HG02610 (cell line): ENCODE results near the gene SORD.
A peak's percentile ranks its signal among the peaks of the same experiment; 100 is the strongest.

Experiments used
- ATAC-seq: cut with Tn5 transposase; IDR thresholded peaks from one replicate; pipeline ENCODE4 v1.9.1; 2021; ENCODE audit warnings: mild to moderate bottlenecking, moderate library complexity; ENCODE audit not compliant: unreplicated experiment

Gene SORD

GRCh38 chr15:45114751-45115085 is 91.7 kb downstream of the SORD start:
- ATAC-seq, result no peak

GRCh38 chr15:45115312-45115820 is 92.4 kb downstream of the SORD start:
- ATAC-seq, result no peak

GRCh38 chr15:45116006-45116481 is 93.0 kb downstream of the SORD start:
- ATAC-seq, result no peak

- ATAC-seq, result no peak
Observed at GRCh38 chr15:45116482-45117307, 93.7 kb downstream of the SORD start.

GRCh38 chr15:45117308-45118130 is 94.5 kb downstream of the SORD start:
- ATAC-seq, result peak; percentile 3

- ATAC-seq, result peak; percentile 94
Observed at GRCh38 chr15:45118131-45118588, 95.2 kb downstream of the SORD start.

GRCh38 chr15:45118996-45119395 is 96.0 kb downstream of the SORD start:
- ATAC-seq, result no peak

GRCh38 chr15:45120081-45120972 is 97.3 kb downstream of the SORD start:
- no peak for ATAC-seq

- peak; percentile 54 for ATAC-seq
Observed at GRCh38 chr15:45121020-45121419, 98.0 kb downstream of the SORD start.

GRCh38 chr15:45121706-45122417 is 98.9 kb downstream of the SORD start:
- ATAC-seq, result no peak

- no peak for ATAC-seq
Observed at GRCh38 chr15:45122719-45123118, 99.7 kb downstream of the SORD start.

- no peak for ATAC-seq
Observed at GRCh38 chr15:45123397-45123796, 100.4 kb downstream of the SORD start.

- no peak for ATAC-seq
Observed at GRCh38 chr15:45126535-45127158, 103.7 kb downstream of the SORD start.
